ENCODE measurements around the gene STUM. TPM values are rescaled to one million over a fixed set of nuclear protein-coding genes. Genes with fewer than 3 reads are reported as not detected.

STUM gene
- total RNA-seq, 2 experiments from 2014 or later, result not detected

GRCh38 chr1:226586650-226587422, 38.3 kb downstream of the STUM start:
- Mint-ChIP-seq H3K27ac (no peak overlapping the region), H3K4me3 (no peak overlapping the region), H3K9me3 (no peaks in the 10 kb centered on the region), H3K36me3 (ENCODE audit: low read depth) (no peaks in the 10 kb centered on the region), H3K4me1 (ENCODE audit: low read depth) (no peaks in the 10 kb centered on the region), H3K27me3 (peaks cover 4% of the 10 kb centered on the region)
- ATAC-seq (ENCODE audit: poor library complexity) (no peak), DNase-seq (no peak)
- TF ChIP-seq CTCF (IDR thresholded peaks at IDR 0.05), result no peak
- no peaks in the 10 kb centered on the region for H3K9me3 ChIP-seq (ENCODE audit: control insufficient read depth in 1 of 2, insufficient read depth in 1 of 2, low read length in 2 of 2)
- H3K27me3 ChIP-seq (ENCODE audit: control insufficient read depth in 1 of 2, insufficient read depth in 2 of 2, low read length in 2 of 2), result peaks cover 0 to 2% of the 10 kb centered on the region in 2 experiments
- intact Hi-C loops (cut with DNase I, micrococcal nuclease), result no loop called here
- H3K36me3 ChIP-seq (ENCODE audit: insufficient read depth, low read length), result no peaks in the 10 kb centered on the region
- H3K27ac ChIP-seq (ENCODE audit: low read depth in 1 of 2, low read length in 2 of 2), result no peak overlapping the region
- H3K4me1 ChIP-seq (ENCODE audit: insufficient read depth, low read length), result no peaks in the 10 kb centered on the region
- no peak overlapping the region for H3K4me3 ChIP-seq (ENCODE audit: low read length)
- ChIA-PET POLR2A (no interaction called here), CTCF (no interaction called here)

DNA sequence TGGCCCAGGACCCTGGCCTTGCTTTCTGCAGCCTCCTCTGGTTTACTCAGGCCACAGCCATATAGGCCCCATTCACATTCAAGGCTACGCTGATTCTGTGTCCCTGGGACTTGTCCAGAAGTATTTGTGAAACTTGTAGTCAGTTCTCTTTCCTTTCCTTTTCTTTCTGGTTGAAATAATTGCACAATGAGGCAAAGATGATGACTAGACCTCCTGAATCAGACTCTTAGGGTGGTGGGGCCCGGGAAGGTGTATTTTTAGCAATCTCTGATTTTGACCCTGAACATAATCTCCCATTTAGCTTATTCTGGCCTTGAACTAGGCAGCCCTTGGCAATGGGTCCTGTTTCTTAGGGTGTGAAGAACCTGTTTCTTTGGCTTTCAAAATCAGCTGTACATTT, 39.9 kb downstream of the STUM start:
- Histone ChIP-seq H3K4me3 (ENCODE audit: low read length) (no peak overlapping the region), H3K36me3 (ENCODE audit: insufficient read depth, low read length) (no peaks in the 10 kb centered on the region), H3K27ac (ENCODE audit: low read depth in 1 of 2, low read length in 2 of 2) (no peak overlapping the region), H3K27me3 (ENCODE audit: control insufficient read depth in 1 of 2, insufficient read depth in 2 of 2, low read length in 2 of 2) (peaks cover 0 to 2% of the 10 kb centered on the region in 2 experiments), H3K9me3 (ENCODE audit: control insufficient read depth in 1 of 2, insufficient read depth in 1 of 2, low read length in 2 of 2) (no peaks in the 10 kb centered on the region), H3K4me1 (ENCODE audit: insufficient read depth, low read length) (no peaks in the 10 kb centered on the region)
- ChIA-PET POLR2A (no interaction called here), CTCF (no interaction called here)
- DNase-seq (no peak), ATAC-seq (ENCODE audit: poor library complexity) (no peak)
- no peak for TF ChIP-seq CTCF (IDR thresholded peaks at IDR 0.05)
- Mint-ChIP-seq H3K27me3 (peaks cover 4% of the 10 kb centered on the region), H3K36me3 (ENCODE audit: low read depth) (no peaks in the 10 kb centered on the region), H3K4me3 (no peak overlapping the region), H3K9me3 (no peaks in the 10 kb centered on the region), H3K4me1 (ENCODE audit: low read depth) (no peaks in the 10 kb centered on the region), H3K27ac (no peak overlapping the region)
- intact Hi-C loops (cut with DNase I, micrococcal nuclease), result no loop called here

GRCh38 chr1:226589008-226589733, 40.6 kb downstream of the STUM start:
- DNase-seq (no peak), ATAC-seq (ENCODE audit: poor library complexity) (no peak)
- Histone ChIP-seq H3K27me3 (ENCODE audit: control insufficient read depth in 1 of 2, insufficient read depth in 2 of 2, low read length in 2 of 2) (peaks cover 0 to 2% of the 10 kb centered on the region in 2 experiments), H3K9me3 (ENCODE audit: control insufficient read depth in 1 of 2, insufficient read depth in 1 of 2, low read length in 2 of 2) (no peaks in the 10 kb centered on the region), H3K36me3 (ENCODE audit: insufficient read depth, low read length) (no peaks in the 10 kb centered on the region), H3K4me1 (ENCODE audit: insufficient read depth, low read length) (no peaks in the 10 kb centered on the region), H3K4me3 (ENCODE audit: low read length) (no peak overlapping the region), H3K27ac (ENCODE audit: low read depth in 1 of 2, low read length in 2 of 2) (no peak overlapping the region)
- ChIA-PET POLR2A (no interaction called here), CTCF (no interaction called here)
- no peaks in the 10 kb centered on the region for H3K36me3 Mint-ChIP-seq (ENCODE audit: low read depth)
- TF ChIP-seq CTCF (IDR thresholded peaks at IDR 0.05), result no peak
- no peaks in the 10 kb centered on the region for H3K4me1 Mint-ChIP-seq (ENCODE audit: low read depth)
- no peak overlapping the region for H3K27ac Mint-ChIP-seq
- no peak overlapping the region for H3K4me3 Mint-ChIP-seq
- intact Hi-C loops (cut with DNase I, micrococcal nuclease), result no loop called here
- peaks cover 4% of the 10 kb centered on the region for H3K27me3 Mint-ChIP-seq
- H3K9me3 Mint-ChIP-seq, result no peaks in the 10 kb centered on the region

Measured in CD4-positive, alpha-beta T cell (primary cell).